ENCODE results near the gene DIP2A. TPM values are rescaled to one million over a fixed set of nuclear protein-coding genes. Genes with fewer than 3 reads are reported as not detected.

The DIP2A gene
- polyA plus RNA-seq, 3 donors, result 4.6 to 55.4 (median 6.1) TPM

DNA sequence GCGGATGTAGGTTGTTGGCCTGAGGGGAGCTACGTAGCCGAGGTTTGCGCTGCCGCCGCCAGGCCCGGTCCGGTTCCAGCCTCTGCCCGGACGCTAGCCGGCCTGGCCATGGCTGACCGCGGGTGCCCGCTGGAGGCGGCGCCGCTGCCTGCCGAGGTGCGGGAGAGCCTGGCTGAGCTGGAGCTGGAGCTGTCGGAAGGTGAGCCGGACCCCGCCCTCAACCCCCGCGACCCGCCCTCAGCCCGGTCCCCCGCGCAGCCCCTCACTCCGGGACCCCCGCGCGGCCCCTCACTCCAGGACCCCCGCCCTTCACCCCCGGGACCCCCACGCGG is 299 bp downstream of the DIP2A start:
- peaks cover 87% of the 10 kb centered on the region for H3K79me2 ChIP-seq (ENCODE audit: insufficient read depth, low read length)
- peak overlapping the region; percentile 65 to 99 (median 88) for H3K4me3 ChIP-seq (replicated peaks in 1 of 3; ENCODE audit: low read depth in 2 of 3, low read length in 3 of 3)
- H3K4me1 ChIP-seq (ENCODE audit: control insufficient read depth in 1 of 2, insufficient read depth in 2 of 2, low read length in 2 of 2), result peaks cover 25 to 45% of the 10 kb centered on the region in 2 donors
- peak overlapping the region; percentile 84 for H3K9ac ChIP-seq (ENCODE audit: insufficient read depth, low read length, poor library complexity, severe bottlenecking)
- H3K27me3 Mint-ChIP-seq (ENCODE audit: low read depth in 3 of 3), result peaks cover 0 to 2% (median 0%) of the 10 kb centered on the region in 3 donors
- peak overlapping the region in 3 of 7 donors; percentile 32 to 66 (median 54) for H3K27ac Mint-ChIP-seq
- H3K9me3 Mint-ChIP-seq, result no peaks in the 10 kb centered on the region
- H3K27ac ChIP-seq (ENCODE audit: low read depth in 1 of 2, low read length in 2 of 2), result peak overlapping the region in 1 of 2 donors; percentile 77
- peak overlapping the region; percentile 88 for H3K4me2 ChIP-seq (replicated peaks; ENCODE audit: extremely low read depth, low read length, poor library complexity, severe bottlenecking)
- peaks cover 12 to 18% of the 10 kb centered on the region in 2 donors for H3K36me3 Mint-ChIP-seq
- intact Hi-C loops (cut with micrococcal nuclease), result loop anchor here (5.0 kb wide), 2 partner anchors 137 to 272 kb away; partner anchors contain the start of genes C21orf58 (in 1 of the 2) and PCNT (in 1 of the 2)
- peaks cover 25% of the 10 kb centered on the region for H4K20me1 ChIP-seq (ENCODE audit: insufficient read depth, low read length)
- DNase-seq, result no peak
- peak overlapping the region; percentile 79 for H2AFZ ChIP-seq (ENCODE audit: insufficient read depth, low read depth, low read length, poor library complexity, severe bottlenecking)
- H3K27me3 ChIP-seq (ENCODE audit: control insufficient read depth in 2 of 2, insufficient read depth in 2 of 2, low read length in 2 of 2), result no peaks in the 10 kb centered on the region
- TF ChIP-seq, protein P1, sequence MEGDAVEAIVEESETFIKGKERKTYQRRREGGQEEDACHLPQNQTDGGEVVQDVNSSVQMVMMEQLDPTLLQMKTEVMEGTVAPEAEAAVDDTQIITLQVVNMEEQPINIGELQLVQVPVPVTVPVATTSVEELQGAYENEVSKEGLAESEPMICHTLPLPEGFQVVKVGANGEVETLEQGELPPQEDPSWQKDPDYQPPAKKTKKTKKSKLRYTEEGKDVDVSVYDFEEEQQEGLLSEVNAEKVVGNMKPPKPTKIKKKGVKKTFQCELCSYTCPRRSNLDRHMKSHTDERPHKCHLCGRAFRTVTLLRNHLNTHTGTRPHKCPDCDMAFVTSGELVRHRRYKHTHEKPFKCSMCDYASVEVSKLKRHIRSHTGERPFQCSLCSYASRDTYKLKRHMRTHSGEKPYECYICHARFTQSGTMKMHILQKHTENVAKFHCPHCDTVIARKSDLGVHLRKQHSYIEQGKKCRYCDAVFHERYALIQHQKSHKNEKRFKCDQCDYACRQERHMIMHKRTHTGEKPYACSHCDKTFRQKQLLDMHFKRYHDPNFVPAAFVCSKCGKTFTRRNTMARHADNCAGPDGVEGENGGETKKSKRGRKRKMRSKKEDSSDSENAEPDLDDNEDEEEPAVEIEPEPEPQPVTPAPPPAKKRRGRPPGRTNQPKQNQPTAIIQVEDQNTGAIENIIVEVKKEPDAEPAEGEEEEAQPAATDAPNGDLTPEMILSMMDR (IDR thresholded peaks at IDR 0.05), result no peak
- peak overlapping the region; percentile 82 to 85 for H3K4me3 Mint-ChIP-seq
- WGBS (ENCODE audit: insufficient coverage), result under 1% methylated on average over 27 of the region's 36 CpGs
- peaks cover 51% of the 10 kb centered on the region for H3K4me1 Mint-ChIP-seq
- no peaks in the 10 kb centered on the region for H3K9me3 ChIP-seq (replicated peaks in 1 of 2; ENCODE audit: control insufficient read depth in 1 of 2, insufficient read depth in 1 of 2, low read length in 2 of 2)
- H3K36me3 ChIP-seq (replicated peaks in 1 of 2; ENCODE audit: control insufficient read depth in 1 of 2, insufficient read depth in 2 of 2, low read length in 2 of 2), result peaks cover 0 to 19% of the 10 kb centered on the region in 2 donors

DNA sequence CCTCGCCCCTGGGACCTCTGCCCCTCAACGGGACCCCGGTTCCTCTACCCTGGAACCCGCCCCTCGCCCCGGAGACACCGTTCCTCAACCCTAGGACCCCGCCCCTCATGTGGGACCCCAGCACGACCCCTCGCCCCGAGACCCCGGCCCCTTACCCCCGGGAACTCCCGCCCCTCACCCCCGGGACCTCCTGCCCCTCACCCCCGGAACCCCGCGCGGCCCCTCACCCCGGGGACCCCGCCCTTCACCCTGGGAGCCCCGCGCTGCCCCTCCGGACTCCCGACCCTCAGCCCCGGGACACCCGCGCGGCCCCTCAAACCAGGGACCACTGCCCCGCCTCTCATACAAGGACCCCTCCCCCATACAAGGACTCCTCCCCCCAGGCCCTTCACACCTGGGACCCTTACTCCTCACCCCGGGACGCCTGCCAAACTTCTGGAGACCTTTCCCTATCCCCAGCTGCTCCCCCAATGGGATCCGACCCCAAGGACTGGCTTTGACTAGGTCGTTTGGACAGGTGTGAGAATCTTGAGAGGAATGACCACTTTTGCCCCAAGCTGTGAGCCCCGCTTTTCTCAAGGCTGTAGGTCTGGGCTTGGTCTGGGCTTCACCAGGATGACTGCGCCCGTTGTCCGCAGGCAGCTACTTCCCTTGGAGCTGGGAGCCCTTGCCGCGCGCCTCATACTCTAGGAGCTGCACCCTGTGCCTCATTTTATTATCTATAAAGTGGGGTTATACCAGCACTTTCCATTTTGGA is 843 bp downstream of the DIP2A start:
- Histone ChIP-seq H3K4me3 (replicated peaks in 1 of 3; ENCODE audit: low read depth in 2 of 3, low read length in 3 of 3) (peak overlapping the region; percentile 65 to 99 (median 88)), H3K27ac (ENCODE audit: low read depth in 1 of 2, low read length in 2 of 2) (peak overlapping the region in 1 of 2 donors; percentile 77), H3K9me3 (replicated peaks in 1 of 2; ENCODE audit: control insufficient read depth in 1 of 2, insufficient read depth in 1 of 2, low read length in 2 of 2) (no peaks in the 10 kb centered on the region), H3K9ac (ENCODE audit: insufficient read depth, low read length, poor library complexity, severe bottlenecking) (peak overlapping the region; percentile 84), H4K20me1 (ENCODE audit: insufficient read depth, low read length) (peaks cover 25% of the 10 kb centered on the region), H3K36me3 (replicated peaks in 1 of 2; ENCODE audit: control insufficient read depth in 1 of 2, insufficient read depth in 2 of 2, low read length in 2 of 2) (peaks cover 0 to 14% of the 10 kb centered on the region in 2 donors), H3K79me2 (ENCODE audit: insufficient read depth, low read length) (peaks cover 85% of the 10 kb centered on the region), H3K4me2 (replicated peaks; ENCODE audit: extremely low read depth, low read length, poor library complexity, severe bottlenecking) (peak overlapping the region; percentile 88), H3K4me1 (ENCODE audit: control insufficient read depth in 1 of 2, insufficient read depth in 2 of 2, low read length in 2 of 2) (peaks cover 25 to 44% of the 10 kb centered on the region in 2 donors), H2AFZ (ENCODE audit: insufficient read depth, low read depth, low read length, poor library complexity, severe bottlenecking) (peak overlapping the region; percentile 79), H3K27me3 (ENCODE audit: control insufficient read depth in 2 of 2, insufficient read depth in 2 of 2, low read length in 2 of 2) (no peaks in the 10 kb centered on the region)
- intact Hi-C loops (cut with micrococcal nuclease), result loop anchor here (5.0 kb wide), 2 partner anchors 137 to 272 kb away; partner anchors contain the start of genes C21orf58 (in 1 of the 2) and PCNT (in 1 of the 2)
- H3K4me3 Mint-ChIP-seq, result peak overlapping the region; percentile 91 to 93
- TF ChIP-seq, protein P1 (IDR thresholded peaks at IDR 0.05), result no peak
- H3K4me1 Mint-ChIP-seq, result peaks cover 50% of the 10 kb centered on the region
- H3K36me3 Mint-ChIP-seq, result peaks cover 14 to 24% of the 10 kb centered on the region in 2 donors
- peak overlapping the region in 6 of 7 donors; percentile 54 to 88 (median 79) for H3K27ac Mint-ChIP-seq
- DNase-seq, result peak; percentile 30 to 44 (median 32)
- 0% methylated on average over 26 of the region's 41 CpGs for WGBS (ENCODE audit: insufficient coverage)
- H3K9me3 Mint-ChIP-seq, result no peaks in the 10 kb centered on the region
- H3K27me3 Mint-ChIP-seq (ENCODE audit: low read depth in 3 of 3), result peaks cover 0 to 2% (median 0%) of the 10 kb centered on the region in 3 donors
